Activated naive CD4-positive, alpha-beta T cell treated with anti-CD3 and anti-CD28 coated beads for 36 hours (primary cell): ENCODE data around the gene ATP6V0D1. TPM values are rescaled to one million over a fixed set of nuclear protein-coding genes. Genes with fewer than 3 reads are reported as not detected.

Experiments
- CTCF ChIA-PET: fragments of 350-600 bp; sonication (Branson Sonifier 250); formaldehyde crosslinking; loops from one replicate; lab custom pipeline; 2021; ENCODE audit warnings: antibody characterized with exemption; lab: Charles Lee
- DNase-seq: peaks from one replicate; pipeline ENCODE4 v3.0.0-alpha.2; 2020
- H3K27ac Mint-ChIP-seq: one replicate; pipeline ENCODE4 v1.8.0; 2021; ENCODE audit warnings: mild to moderate bottlenecking, mixed read lengths
- H3K27me3 Mint-ChIP-seq: one replicate; pipeline ENCODE4 v1.8.0; 2021; ENCODE audit warnings: low read depth, mixed read lengths
- H3K36me3 Mint-ChIP-seq: one replicate; pipeline ENCODE4 v1.8.0; 2021; ENCODE audit warnings: low read depth, mixed read lengths
- H3K4me1 Mint-ChIP-seq: one replicate; pipeline ENCODE4 v1.8.0; 2021; ENCODE audit warnings: low read depth, mixed read lengths
- H3K4me3 Mint-ChIP-seq: one replicate; pipeline ENCODE4 v1.8.0; 2021; ENCODE audit warnings: mild to moderate bottlenecking, moderate library complexity, mixed read lengths
- H3K9me3 Mint-ChIP-seq: one replicate; pipeline ENCODE4 v1.8.0; 2021; ENCODE audit warnings: mixed read lengths
- intact Hi-C: fragments of 100-400 bp; cut with micrococcal nuclease; formaldehyde crosslinking; loops from one replicate; pipeline ENCODE4 v1.15.1; 2023
- total RNA-seq, 2 experiments: library from RNA; stranded (reverse); gene quantifications; one replicate each; pipeline ENCODE4 v1.2.3, GENCODE V29; 2021

Gene ATP6V0D1
- total RNA-seq, 2 experiments from 2014 or later: 11.9 to 15.3 TPM

- H3K27ac Mint-ChIP-seq: no peak overlapping the region
- no peak for DNase-seq
- H3K9me3 Mint-ChIP-seq: no peaks in the 10 kb centered on the region
- peaks cover 6% of the 10 kb centered on the region for H3K4me1 Mint-ChIP-seq
- H3K36me3 Mint-ChIP-seq: no peaks in the 10 kb centered on the region
- CTCF ChIA-PET: interaction anchor here (1.3 kb wide), 1 partner anchor 31 kb away, joined by 4 read pairs; no protein-coding TSS in a partner anchor
- no peaks in the 10 kb centered on the region for H3K27me3 Mint-ChIP-seq
- intact Hi-C loops: no loop called here
- H3K4me3 Mint-ChIP-seq: no peak overlapping the region
Observed at GRCh38 chr16:67459066-67459860, 21.7 kb downstream of the ATP6V0D1 start.

GRCh38 chr16:67458121-67458641 lies 22.8 kb downstream of the ATP6V0D1 start:
- Mint-ChIP-seq H3K36me3 (no peaks in the 10 kb centered on the region), H3K4me1 (peaks cover 4% of the 10 kb centered on the region), H3K27ac (no peak overlapping the region), H3K27me3 (no peaks in the 10 kb centered on the region), H3K9me3 (no peaks in the 10 kb centered on the region), H3K4me3 (no peak overlapping the region)
- DNase-seq: no peak
- CTCF ChIA-PET: interaction anchor here (0.6 to 1.3 kb wide), 2 partner anchors 30 to 139 kb away, joined by 3 to 4 read pairs; no protein-coding TSS in a partner anchor
- intact Hi-C loops: no loop called here

GRCh38 chr16:67457611-67458010 lies 23.3 kb downstream of the ATP6V0D1 start:
- H3K27ac Mint-ChIP-seq: no peak overlapping the region
- H3K9me3 Mint-ChIP-seq: no peaks in the 10 kb centered on the region
- CTCF ChIA-PET: interaction anchor here (1.3 to 2.4 kb wide), 2 partner anchors 10 to 30 kb away, joined by 4 to 15 read pairs; no protein-coding TSS in a partner anchor
- peaks cover 4% of the 10 kb centered on the region for H3K4me1 Mint-ChIP-seq
- DNase-seq: no peak
- intact Hi-C loops: no loop called here
- no peaks in the 10 kb centered on the region for H3K36me3 Mint-ChIP-seq
- H3K27me3 Mint-ChIP-seq: no peaks in the 10 kb centered on the region
- H3K4me3 Mint-ChIP-seq: no peak overlapping the region

GRCh38 chr16:67456391-67457081 lies 24.4 kb downstream of the ATP6V0D1 start:
- H3K27ac Mint-ChIP-seq: no peak overlapping the region
- CTCF ChIA-PET: interaction anchor here (0.7 to 2.4 kb wide), 7 partner anchors 8 to 65 kb away, joined by 3 to 15 read pairs (median 3); no protein-coding TSS in a partner anchor
- no peaks in the 10 kb centered on the region for H3K27me3 Mint-ChIP-seq
- intact Hi-C loops: no loop called here
- H3K4me1 Mint-ChIP-seq: peaks cover 4% of the 10 kb centered on the region
- DNase-seq: no peak
- H3K36me3 Mint-ChIP-seq: no peaks in the 10 kb centered on the region
- H3K9me3 Mint-ChIP-seq: no peaks in the 10 kb centered on the region
- H3K4me3 Mint-ChIP-seq: no peak overlapping the region

- Mint-ChIP-seq H3K27me3 (no peaks in the 10 kb centered on the region), H3K4me1 (peaks cover 4% of the 10 kb centered on the region), H3K27ac (no peak overlapping the region), H3K36me3 (no peaks in the 10 kb centered on the region), H3K4me3 (no peak overlapping the region), H3K9me3 (no peaks in the 10 kb centered on the region)
- CTCF ChIA-PET: interaction anchor here (0.9 to 5.1 kb wide), 4 partner anchors 9 to 71 kb away, joined by 3 to 30 read pairs (median 4); no protein-coding TSS in a partner anchor
- DNase-seq: no peak
- intact Hi-C loops: no loop called here
Observed at GRCh38 chr16:67454852-67455251, 26.1 kb downstream of the ATP6V0D1 start.

- Mint-ChIP-seq H3K36me3 (no peaks in the 10 kb centered on the region), H3K9me3 (no peaks in the 10 kb centered on the region), H3K27ac (no peak overlapping the region), H3K4me3 (no peak overlapping the region), H3K4me1 (peaks cover 4% of the 10 kb centered on the region), H3K27me3 (no peaks in the 10 kb centered on the region)
- intact Hi-C loops: no loop called here
- CTCF ChIA-PET: interaction anchor here (0.6 to 5.1 kb wide), 4 partner anchors 26 to 72 kb away, joined by 3 to 30 read pairs (median 3); no protein-coding TSS in a partner anchor
- DNase-seq: no peak
Observed at GRCh38 chr16:67454104-67454503, 26.9 kb downstream of the ATP6V0D1 start.

GRCh38 chr16:67451704-67452435 lies 29.1 kb downstream of the ATP6V0D1 start:
- Mint-ChIP-seq H3K27ac (no peak overlapping the region), H3K9me3 (no peaks in the 10 kb centered on the region), H3K36me3 (no peaks in the 10 kb centered on the region), H3K4me3 (no peak overlapping the region), H3K27me3 (no peaks in the 10 kb centered on the region), H3K4me1 (peaks cover 2% of the 10 kb centered on the region)
- intact Hi-C loops: no loop called here
- CTCF ChIA-PET: interaction anchor here (0.6 to 5.1 kb wide), 5 partner anchors 8 to 191 kb away, joined by 3 to 30 read pairs (median 3); partner anchors contain the start of gene ZDHHC1
- no peak for DNase-seq

- Mint-ChIP-seq H3K9me3 (no peaks in the 10 kb centered on the region), H3K27ac (no peak overlapping the region), H3K27me3 (no peaks in the 10 kb centered on the region), H3K4me3 (no peak overlapping the region), H3K4me1 (no peaks in the 10 kb centered on the region), H3K36me3 (no peaks in the 10 kb centered on the region)
- no peak for DNase-seq
- intact Hi-C loops: no loop called here
- CTCF ChIA-PET: interaction anchor here (0.6 to 5.1 kb wide), 3 partner anchors 23 to 191 kb away, joined by 3 to 30 read pairs (median 4); no protein-coding TSS in a partner anchor
Observed at GRCh38 chr16:67451061-67451703, 29.8 kb downstream of the ATP6V0D1 start.

- Mint-ChIP-seq H3K4me1 (no peaks in the 10 kb centered on the region), H3K9me3 (no peaks in the 10 kb centered on the region), H3K4me3 (no peak overlapping the region), H3K27me3 (no peaks in the 10 kb centered on the region), H3K27ac (no peak overlapping the region), H3K36me3 (no peaks in the 10 kb centered on the region)
- intact Hi-C loops: loop anchor here (5.0 to 10.0 kb wide), 2 partner anchors 77 to 475 kb away; no protein-coding TSS in a partner anchor
- CTCF ChIA-PET: interaction anchor here (0.7 to 5.1 kb wide), 4 partner anchors 11 to 32 kb away, joined by 3 to 30 read pairs (median 4); no protein-coding TSS in a partner anchor
- no peak for DNase-seq
Observed at GRCh38 chr16:67449739-67450138, 31.2 kb downstream of the ATP6V0D1 start.

GRCh38 chr16:67449336-67449735 lies 31.6 kb downstream of the ATP6V0D1 start:
- no peaks in the 10 kb centered on the region for H3K27me3 Mint-ChIP-seq

GRCh38 chr16:67448580-67448979 lies 32.4 kb downstream of the ATP6V0D1 start:
- Mint-ChIP-seq H3K4me1 (no peaks in the 10 kb centered on the region), H3K27ac (no peak overlapping the region), H3K9me3 (no peaks in the 10 kb centered on the region), H3K4me3 (no peak overlapping the region), H3K36me3 (no peaks in the 10 kb centered on the region), H3K27me3 (no peaks in the 10 kb centered on the region)
- intact Hi-C loops: loop anchor here (5.0 to 10.0 kb wide), 2 partner anchors 76 to 474 kb away; no protein-coding TSS in a partner anchor
- CTCF ChIA-PET: interaction anchor here (0.6 to 5.9 kb wide), 12 partner anchors 8 to 269 kb away, joined by 3 to 60 read pairs (median 6); partner anchors contain the start of gene ATP6V0D1
- no peak for DNase-seq

More at GRCh38 chr16:67449336-67449735, 31.6 kb downstream of the ATP6V0D1 start:
- no peaks in the 10 kb centered on the region for H3K9me3 Mint-ChIP-seq
- intact Hi-C loops: loop anchor here (5.0 to 10.0 kb wide), 2 partner anchors 77 to 475 kb away; no protein-coding TSS in a partner anchor
- DNase-seq: no peak
- no peaks in the 10 kb centered on the region for H3K4me1 Mint-ChIP-seq
- H3K4me3 Mint-ChIP-seq: no peak overlapping the region
- CTCF ChIA-PET: interaction anchor here (0.7 to 4.2 kb wide), 4 partner anchors 11 to 32 kb away, joined by 3 to 60 read pairs (median 4); no protein-coding TSS in a partner anchor
- H3K36me3 Mint-ChIP-seq: no peaks in the 10 kb centered on the region
- H3K27ac Mint-ChIP-seq: no peak overlapping the region
